Endothelial cell of umbilical vein (primary cell): Measurements from ENCODE around the gene NQO1. TPM values are rescaled to one million over a fixed set of nuclear protein-coding genes. Genes with fewer than 3 reads are reported as not detected.

Experiments
- BruUV-seq: library from RNA; stranded (reverse); fragments of 400-500 nt; replicated peaks from 2 replicates; lab custom pipeline; 2021; lab: Mats Ljungman, UMichigan
- CTCF ChIA-PET: fragments of 300-600, 350-600 bp; sonication (Branson Sonifier 250); formaldehyde crosslinking; loops from one replicate; lab custom pipeline; 2021; ENCODE audit warnings: antibody characterized with exemption, inconsistent platforms; lab: Charles Lee
- POLR2A ChIA-PET: fragments of 300-600, 350-600 bp; sonication (Branson Sonifier 250); formaldehyde crosslinking; loops from one replicate; lab custom pipeline; 2021; ENCODE audit warnings: antibody characterized with exemption, inconsistent platforms; lab: Charles Lee
- DNase-seq: peaks from one replicate; pipeline ENCODE4 v3.0.0-alpha.2; 2011; ENCODE audit warnings: low read depth, low spot score
- FAIRE-seq: peaks from 2 replicates; lab custom pipeline; 2011; peaks lifted over from hg19 to GRCh38; lab: Jason Lieb, UNC
- H2AFZ ChIP-seq: 2 replicates; pipeline ENCODE4 v1.6.0; 2012; ENCODE audit warnings: low read depth, low read length, control low read depth, inconsistent platforms
- H3K27ac ChIP-seq: 2 replicates; pipeline ENCODE4 v1.5.1; 2011; ENCODE audit warnings: low read depth, mild to moderate bottlenecking, control low read depth, low read length, moderate library complexity; ENCODE audit not compliant: insufficient read depth
- H3K27me3 ChIP-seq, 2 experiments: 2 replicates each; pipeline versions ENCODE4 v1.6.0 to v1.6.1; 2011; ENCODE audit warnings: low read length in 2 of 2, mixed read lengths in 1 of 2; ENCODE audit not compliant: control insufficient read depth in 2 of 2, insufficient read depth in 2 of 2
- H3K36me3 ChIP-seq, 2 experiments: 2 replicates in 1 of 2; 3 replicates in 1 of 2; pipeline ENCODE4 v1.5.1; 2011; ENCODE audit warnings: low read length in 2 of 2, mild to moderate bottlenecking in 1 of 2, moderate library complexity in 1 of 2; ENCODE audit not compliant: control insufficient read depth in 2 of 2, insufficient read depth in 2 of 2; ENCODE audit errors: extremely low read depth in 1 of 2
- H3K4me1 ChIP-seq: 3 replicates; pipeline ENCODE4 v1.5.1; 2011; ENCODE audit warnings: mild to moderate bottlenecking, low read length; ENCODE audit not compliant: control insufficient read depth, insufficient read depth; ENCODE audit errors: extremely low read depth
- H3K4me2 ChIP-seq: 2 replicates; pipeline ENCODE4 v1.6.1; 2011; ENCODE audit warnings: low read length, control low read depth, mixed read lengths; ENCODE audit not compliant: insufficient read depth
- H3K4me3 ChIP-seq, 3 experiments: fragments of 200-600 bp in 1 of 3; sonication (generic), shearing (Covaris generic) in 1 of 3; replicated peaks in 1 of 3; 2 replicates each; pipeline ENCODE4 v1.5.1; 2011 to 2016; ENCODE audit warnings: control low read depth in 3 of 3, low read length in 3 of 3, mild to moderate bottlenecking in 2 of 3, inconsistent platforms in 1 of 3, low read depth in 1 of 3, moderate library complexity in 1 of 3; ENCODE audit not compliant: insufficient read depth in 1 of 3
- H3K79me2 ChIP-seq: 2 replicates; pipeline ENCODE4 v1.6.0; 2012; ENCODE audit warnings: low read length, inconsistent platforms; ENCODE audit not compliant: control insufficient read depth, insufficient read depth
- H3K9ac ChIP-seq: replicated peaks from 2 replicates; pipeline ENCODE3; 2011; ENCODE audit warnings: low read length, control low read depth; ENCODE audit not compliant: insufficient read depth; ENCODE audit errors: extremely low read depth
- H3K9me1 ChIP-seq: replicated peaks from 3 replicates; pipeline ENCODE4 v1.6.0; 2011; ENCODE audit warnings: mild to moderate bottlenecking, low read length; ENCODE audit not compliant: control insufficient read depth, insufficient read depth; ENCODE audit errors: extremely low read depth
- H3K9me3 ChIP-seq: replicated peaks from 2 replicates; pipeline ENCODE4 v1.5.1; 2012; ENCODE audit warnings: low read length, inconsistent platforms; ENCODE audit not compliant: control insufficient read depth, insufficient read depth
- H4K20me1 ChIP-seq: replicated peaks from 2 replicates; pipeline ENCODE3; 2011; ENCODE audit warnings: mild to moderate bottlenecking, low read length; ENCODE audit not compliant: control insufficient read depth, insufficient read depth; ENCODE audit errors: extremely low read depth
- CTCF ChIP-seq, 2 donors: IDR thresholded peaks; 1 replicate in 1 of 2; 2 replicates in 1 of 2; pipeline ENCODE4 v1.5.1; 2011; ENCODE audit warnings: low read length in 2 of 2, mild to moderate bottlenecking in 2 of 2, moderate library complexity in 2 of 2, control low read depth in 1 of 2, inconsistent platforms in 1 of 2, low read depth in 1 of 2; ENCODE audit not compliant: insufficient read depth in 1 of 2; ENCODE audit errors: extremely low read depth in 1 of 2
- EZH2 ChIP-seq: IDR thresholded peaks from 2 replicates; pipeline ENCODE4 v1.6.1; 2012; ENCODE audit warnings: borderline replicate concordance, low read depth, mild to moderate bottlenecking, moderate library complexity, low read length, inconsistent platforms; ENCODE audit not compliant: severe bottlenecking
- FOS ChIP-seq: IDR thresholded peaks from 2 replicates; pipeline ENCODE4 v1.6.1; 2011; ENCODE audit warnings: mild to moderate bottlenecking, low read length, moderate library complexity, borderline replicate concordance; ENCODE audit not compliant: insufficient read depth
- GATA2 ChIP-seq: IDR thresholded peaks from 2 replicates; pipeline ENCODE4 v1.7.0; 2011; ENCODE audit warnings: low read depth, mild to moderate bottlenecking, moderate library complexity, mixed read lengths, low read length; ENCODE audit not compliant: insufficient read length, insufficient read depth
- JUN ChIP-seq: IDR thresholded peaks from 2 replicates; pipeline ENCODE4 v1.6.1; 2011; ENCODE audit warnings: borderline replicate concordance, low read depth; ENCODE audit not compliant: insufficient read length, insufficient read depth
- MYC ChIP-seq: IDR thresholded peaks from one replicate; pipeline ENCODE4 v1.6.1; 2011; ENCODE audit warnings: mild to moderate bottlenecking, low read depth, low read length
- POLR2A ChIP-seq: IDR thresholded peaks from 2 replicates; pipeline ENCODE4 v1.6.1; 2012; ENCODE audit warnings: low read depth, mild to moderate bottlenecking, control low read depth, low read length
- POLR2AphosphoS5 ChIP-seq: IDR thresholded peaks from 2 replicates; pipeline ENCODE4 v1.6.1; 2012; ENCODE audit warnings: low read depth, mild to moderate bottlenecking, control low read depth, low read length, moderate library complexity; ENCODE audit not compliant: insufficient read depth
- dilution Hi-C: fragments of 300-500 bp; cut with MboI; formaldehyde crosslinking; loops from one replicate; pipeline ENCODE4 v1.15.0; 2019; ENCODE audit warnings: low sequenced_read_pairs; ENCODE audit not compliant: extremely low pct_ligation_motif_present
- intact Hi-C: fragments of 100-400 bp; cut with micrococcal nuclease; formaldehyde crosslinking; loops from one replicate; pipeline ENCODE4 v1.10.0; 2022
- polyA plus RNA-seq, 4 experiments: library from polyadenylated mRNA; depleted of rRNA in 3 of 4; stranded (reverse) in 3 of 4; unstranded in 1 of 4; fragments of >200 nt; gene quantifications; 2 replicates each; pipeline versions ENCODE4 v1.2.1 to v1.2.3, GENCODE V29; 2011 to 2012; ENCODE audit warnings: missing spikeins in 1 of 4
- total RNA-seq: library from RNA; stranded (reverse); gene quantifications from 2 replicates; pipeline ENCODE4 v1.2.3, GENCODE V29; 2021
- TF ChIP-seq, protein P1 (sequence below): IDR thresholded peaks from 2 replicates; pipeline ENCODE4 v1.6.1; 2011; ENCODE audit not compliant: insufficient read depth, insufficient read length

NQO1 gene
- total and polyA plus RNA-seq, 2 donors (not counting 3 experiments of a cell fraction or from before 2014, with no cell fraction given) = 257 to 345 TPM

- Histone ChIP-seq H3K9me1 (no peaks in the 10 kb centered on the region), H3K27ac (no peak overlapping the region), H3K9ac (no peak overlapping the region), H3K4me2 (no peak overlapping the region), H3K4me1 (no peaks in the 10 kb centered on the region), H2AFZ (no peak overlapping the region), H3K79me2 (no peaks in the 10 kb centered on the region), H3K9me3 (no peaks in the 10 kb centered on the region), H3K27me3 (no peaks in the 10 kb centered on the region), H3K36me3 (peaks cover 5 to 6% of the 10 kb centered on the region in 2 experiments), H3K4me3 (no peak overlapping the region), H4K20me1 (no peaks in the 10 kb centered on the region)
- CTCF ChIA-PET = interaction anchor here (1.7 kb wide), 1 partner anchor 265 kb away, joined by 5 read pairs; no protein-coding TSS in a partner anchor
- DNase-seq (no peak), FAIRE-seq (no peak)
- intact Hi-C loops = loop anchor here (10.0 kb wide), 1 partner anchor 269 kb away; no protein-coding TSS in a partner anchor
- dilution Hi-C loops = no loop called here
- TF ChIP-seq EZH2 = no peak
- TF ChIP-seq, protein P1, sequence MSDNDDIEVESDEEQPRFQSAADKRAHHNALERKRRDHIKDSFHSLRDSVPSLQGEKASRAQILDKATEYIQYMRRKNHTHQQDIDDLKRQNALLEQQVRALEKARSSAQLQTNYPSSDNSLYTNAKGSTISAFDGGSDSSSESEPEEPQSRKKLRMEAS = no peak
- no peak for TF ChIP-seq JUN
- no peak for TF ChIP-seq MYC
- no peak for TF ChIP-seq CTCF (IDR thresholded peaks at IDR 0.05; ENCODE audit: extremely low read depth in 1 of 2, insufficient read depth in 1 of 2, low read depth in 1 of 2, low read length in 2 of 2)
- TF ChIP-seq POLR2A = no peak
- no peak for TF ChIP-seq GATA2
- TF ChIP-seq FOS = no peak
- no peak for TF ChIP-seq POLR2AphosphoS5
- POLR2A ChIA-PET = no interaction called here
- no TSS peak for BruUV-seq
These were observed 62.5 kb downstream of the NQO1 start for GRCh38 chr16:69663846-69664245.
